GM23338 (cell line): ENCODE measurements around the gene BEND6. TPM values are rescaled to one million over a fixed set of nuclear protein-coding genes. Genes with fewer than 3 reads are reported as not detected.

Source experiments
- ATAC-seq: fragments of 200-7000 bp; cut with Tn5 transposase; 3 replicates; pipeline ENCODE4 v1.9.1; 2020
- DNase-seq: peaks from one replicate; pipeline ENCODE4 v3.0.0-alpha.2; 2015; ENCODE audit warnings: low spot score
- H2AFZ ChIP-seq: fragments of 200-600 bp; sonication (generic); 2 replicates; pipeline ENCODE4 v1.8.0; 2016; ENCODE audit warnings: antibody characterized with exemption, mild to moderate bottlenecking, moderate library complexity
- H3F3A ChIP-seq: fragments of 200-600 bp; sonication (generic); replicated peaks from 2 replicates; pipeline ENCODE4 v1.8.0; 2017; ENCODE audit warnings: antibody characterized with exemption, mixed run types, low read depth
- H3K27ac ChIP-seq: fragments of 200-600 bp; sonication (generic); 2 replicates; pipeline ENCODE4 v1.6.1; 2016; ENCODE audit warnings: low read depth
- H3K27me3 ChIP-seq: fragments of 200-600 bp; sonication (generic); 2 replicates; pipeline ENCODE4 v1.8.0; 2016; ENCODE audit warnings: mild to moderate bottlenecking, mixed run types, moderate library complexity; ENCODE audit not compliant: insufficient read depth
- H3K36me3 ChIP-seq: fragments of 200-600 bp; sonication (generic); 2 replicates; pipeline ENCODE4 v1.8.0; 2016; ENCODE audit warnings: mild to moderate bottlenecking; ENCODE audit not compliant: insufficient read depth
- H3K4me1 ChIP-seq: fragments of 200-600 bp; sonication (generic); 2 replicates; pipeline ENCODE4 v1.8.0; 2016; ENCODE audit warnings: mild to moderate bottlenecking, moderate library complexity; ENCODE audit not compliant: insufficient read depth
- H3K4me2 ChIP-seq: fragments of 200-600 bp; sonication (generic); 2 replicates; pipeline ENCODE4 v1.7.1; 2017; ENCODE audit warnings: mixed run types
- H3K4me3 ChIP-seq: fragments of 200-600 bp; sonication (generic); 2 replicates; pipeline ENCODE4 v1.6.1; 2016; ENCODE audit warnings: mixed run types
- H3K79me2 ChIP-seq: fragments of 200-600 bp; sonication (generic); replicated peaks from 2 replicates; pipeline ENCODE4 v1.8.0; 2017; ENCODE audit warnings: mild to moderate bottlenecking; ENCODE audit not compliant: insufficient read depth
- H3K9me2 ChIP-seq: fragments of 200-600 bp; sonication (generic); 2 replicates; pipeline ENCODE4 v1.8.0; 2017; ENCODE audit not compliant: insufficient read depth
- H4K20me1 ChIP-seq: fragments of 200-600 bp; sonication (generic); replicated peaks from 2 replicates; pipeline ENCODE4 v1.8.0; 2017; ENCODE audit warnings: mild to moderate bottlenecking; ENCODE audit not compliant: insufficient read depth
- H3K27ac Mint-ChIP-seq: 2 replicates; pipeline ENCODE4 v1.8.0; 2020; ENCODE audit warnings: inconsistent platforms, mild to moderate bottlenecking, moderate library complexity, mixed read lengths
- H3K27me3 Mint-ChIP-seq: 3 replicates; pipeline ENCODE4 v1.8.0; 2022; ENCODE audit warnings: low read depth, mild to moderate bottlenecking, moderate library complexity, mixed read lengths, inconsistent platforms; ENCODE audit not compliant: insufficient read depth, poor library complexity
- H3K36me3 Mint-ChIP-seq: 3 replicates; pipeline ENCODE4 v1.8.0; 2021; ENCODE audit warnings: low read depth, mild to moderate bottlenecking, inconsistent platforms, moderate library complexity, mixed read lengths
- H3K4me1 Mint-ChIP-seq: 3 replicates; pipeline ENCODE4 v1.8.0; 2020; ENCODE audit warnings: mild to moderate bottlenecking, inconsistent platforms, mixed read lengths
- H3K4me3 Mint-ChIP-seq: 3 replicates; pipeline ENCODE4 v1.8.0; 2021; ENCODE audit warnings: moderate library complexity, mild to moderate bottlenecking, inconsistent platforms, mixed read lengths
- H3K9me3 Mint-ChIP-seq: 3 replicates; pipeline ENCODE4 v1.8.0; 2020; ENCODE audit warnings: moderate library complexity, mild to moderate bottlenecking, inconsistent platforms, mixed read lengths
- CREB1 ChIP-seq: fragments of 250-450 bp; sonication (Bioruptor Pico); IDR thresholded peaks from 2 replicates; pipeline ENCODE4 v1.5.0; 2020; ENCODE audit warnings: low read depth, mild to moderate bottlenecking, moderate library complexity
- EZH2 ChIP-seq: fragments of 200-600 bp; sonication (generic); IDR thresholded peaks from one replicate; pipeline ENCODE4 v1.8.0; 2017; ENCODE audit warnings: antibody characterized with exemption, mild to moderate bottlenecking, low read depth; ENCODE audit not compliant: unreplicated experiment
- EZH2phosphoT487 ChIP-seq: fragments of 200-600 bp; sonication (generic); IDR thresholded peaks from one replicate; pipeline ENCODE4 v1.8.1; 2018; ENCODE audit warnings: antibody characterized with exemption; ENCODE audit not compliant: unreplicated experiment
- JUNB ChIP-seq: IDR thresholded peaks from one replicate; pipeline ENCODE4 v1.6.1; 2016; ENCODE audit warnings: antibody characterized with exemption; ENCODE audit not compliant: unreplicated experiment
- ZNF114 ChIP-seq: fragments of 250-450 bp; sonication (Bioruptor Pico); IDR thresholded peaks from 2 replicates; pipeline ENCODE4 v1.5.0; 2020; ENCODE audit warnings: mild to moderate bottlenecking, moderate library complexity
- ZNF331 ChIP-seq: fragments of 250-450 bp; sonication (Bioruptor Pico); IDR thresholded peaks from 2 replicates; pipeline ENCODE4 v1.5.0; 2020; ENCODE audit warnings: low read depth, mild to moderate bottlenecking, moderate library complexity
- polyA plus RNA-seq: library from polyadenylated mRNA; unstranded; fragments of >200 nt; fragmentation: Nextera tagmentation; extraction: Ambion mirVana; gene quantifications from 2 replicates; pipeline ENCODE4 v1.2.1, GENCODE V29; 2016
- total RNA-seq: library from RNA; depleted of rRNA; stranded (reverse); fragments of >200 nt; shearing (Covaris generic); gene quantifications from 2 replicates; pipeline ENCODE4 v1.2.3, GENCODE V29; 2014
- TF ChIP-seq, protein P1 (sequence below), 2 experiments: fragments of 200-600 bp in 1 of 2; sonication (generic) in 1 of 2; conservative IDR thresholded peaks; 2 replicates each; pipeline versions ENCODE4 v1.5.1 to v1.6.1; 2016 to 2017; ENCODE audit warnings: antibody characterized with exemption in 2 of 2, low read depth in 2 of 2, mild to moderate bottlenecking in 2 of 2, moderate library complexity in 1 of 2
- TF ChIP-seq, protein P2 (sequence below): IDR thresholded peaks from one replicate; pipeline ENCODE4 v1.6.1; 2018; ENCODE audit warnings: antibody characterized with exemption; ENCODE audit not compliant: unreplicated experiment
- TF ChIP-seq, protein P3 (sequence below): fragments of 250-450 bp; sonication (Bioruptor Pico); IDR thresholded peaks from 2 replicates; pipeline ENCODE4 v1.5.0; 2020; ENCODE audit warnings: mild to moderate bottlenecking, moderate library complexity

Gene BEND6
- total and polyA plus RNA-seq, 2 experiments from 2014 or later, result 6.0 to 6.7 TPM

DNA sequence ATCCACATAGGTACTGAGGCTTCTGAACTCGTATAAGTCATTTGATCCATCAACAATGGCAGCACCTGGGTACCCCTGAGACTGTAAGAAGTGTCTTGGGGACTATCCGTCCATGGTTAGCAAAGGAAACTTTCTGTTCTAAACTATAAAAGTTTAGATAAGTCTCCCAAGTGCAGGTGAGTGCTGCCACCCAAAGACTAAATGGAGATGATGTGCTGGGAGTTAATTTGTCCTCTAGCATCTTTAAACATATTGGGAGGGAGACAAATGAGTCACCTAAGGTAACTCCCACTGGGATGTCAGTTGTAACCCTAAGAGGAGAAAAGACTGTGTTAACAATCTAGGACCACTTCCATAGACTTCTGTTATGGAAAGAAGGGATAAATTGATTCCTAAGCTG lies 6.2 kb downstream of the BEND6 start (continued):
- TF ChIP-seq, protein P1, sequence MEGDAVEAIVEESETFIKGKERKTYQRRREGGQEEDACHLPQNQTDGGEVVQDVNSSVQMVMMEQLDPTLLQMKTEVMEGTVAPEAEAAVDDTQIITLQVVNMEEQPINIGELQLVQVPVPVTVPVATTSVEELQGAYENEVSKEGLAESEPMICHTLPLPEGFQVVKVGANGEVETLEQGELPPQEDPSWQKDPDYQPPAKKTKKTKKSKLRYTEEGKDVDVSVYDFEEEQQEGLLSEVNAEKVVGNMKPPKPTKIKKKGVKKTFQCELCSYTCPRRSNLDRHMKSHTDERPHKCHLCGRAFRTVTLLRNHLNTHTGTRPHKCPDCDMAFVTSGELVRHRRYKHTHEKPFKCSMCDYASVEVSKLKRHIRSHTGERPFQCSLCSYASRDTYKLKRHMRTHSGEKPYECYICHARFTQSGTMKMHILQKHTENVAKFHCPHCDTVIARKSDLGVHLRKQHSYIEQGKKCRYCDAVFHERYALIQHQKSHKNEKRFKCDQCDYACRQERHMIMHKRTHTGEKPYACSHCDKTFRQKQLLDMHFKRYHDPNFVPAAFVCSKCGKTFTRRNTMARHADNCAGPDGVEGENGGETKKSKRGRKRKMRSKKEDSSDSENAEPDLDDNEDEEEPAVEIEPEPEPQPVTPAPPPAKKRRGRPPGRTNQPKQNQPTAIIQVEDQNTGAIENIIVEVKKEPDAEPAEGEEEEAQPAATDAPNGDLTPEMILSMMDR (conservative IDR thresholded peaks at IDR 0.05; ENCODE audit: low read depth in 2 of 2), result peak; percentile 19 to 46; a peak in 2 of 4 replicates

GRCh38 chr6:56962441-56962840 lies 7.5 kb downstream of the BEND6 start:
- H3F3A ChIP-seq, result no peaks in the 10 kb centered on the region
- Mint-ChIP-seq H3K27me3 (peaks cover 2% of the 10 kb centered on the region), H3K4me3 (no peak overlapping the region), H3K9me3 (no peaks in the 10 kb centered on the region), H3K27ac (no peak overlapping the region), H3K4me1 (peaks cover 10% of the 10 kb centered on the region), H3K36me3 (no peaks in the 10 kb centered on the region)
- H3K4me1 ChIP-seq, result peaks cover 6% of the 10 kb centered on the region
- no peaks in the 10 kb centered on the region for H3K27me3 ChIP-seq
- no peaks in the 10 kb centered on the region for H3K79me2 ChIP-seq
- ATAC-seq (no peak), DNase-seq (no peak)
- no peak overlapping the region for H3K4me3 ChIP-seq
- no peaks in the 10 kb centered on the region; the same call in 1 of the 2 replicates for H4K20me1 ChIP-seq
- no peaks in the 10 kb centered on the region for H3K9me2 ChIP-seq
- no peak overlapping the region for H3K27ac ChIP-seq
- TF ChIP-seq CREB1 (CRISPR knock-in tag) (no peak), ZNF331 (CRISPR knock-in tag) (no peak), ZNF114 (CRISPR knock-in tag) (no peak), EZH2 (no peak)
- TF ChIP-seq, protein P2, sequence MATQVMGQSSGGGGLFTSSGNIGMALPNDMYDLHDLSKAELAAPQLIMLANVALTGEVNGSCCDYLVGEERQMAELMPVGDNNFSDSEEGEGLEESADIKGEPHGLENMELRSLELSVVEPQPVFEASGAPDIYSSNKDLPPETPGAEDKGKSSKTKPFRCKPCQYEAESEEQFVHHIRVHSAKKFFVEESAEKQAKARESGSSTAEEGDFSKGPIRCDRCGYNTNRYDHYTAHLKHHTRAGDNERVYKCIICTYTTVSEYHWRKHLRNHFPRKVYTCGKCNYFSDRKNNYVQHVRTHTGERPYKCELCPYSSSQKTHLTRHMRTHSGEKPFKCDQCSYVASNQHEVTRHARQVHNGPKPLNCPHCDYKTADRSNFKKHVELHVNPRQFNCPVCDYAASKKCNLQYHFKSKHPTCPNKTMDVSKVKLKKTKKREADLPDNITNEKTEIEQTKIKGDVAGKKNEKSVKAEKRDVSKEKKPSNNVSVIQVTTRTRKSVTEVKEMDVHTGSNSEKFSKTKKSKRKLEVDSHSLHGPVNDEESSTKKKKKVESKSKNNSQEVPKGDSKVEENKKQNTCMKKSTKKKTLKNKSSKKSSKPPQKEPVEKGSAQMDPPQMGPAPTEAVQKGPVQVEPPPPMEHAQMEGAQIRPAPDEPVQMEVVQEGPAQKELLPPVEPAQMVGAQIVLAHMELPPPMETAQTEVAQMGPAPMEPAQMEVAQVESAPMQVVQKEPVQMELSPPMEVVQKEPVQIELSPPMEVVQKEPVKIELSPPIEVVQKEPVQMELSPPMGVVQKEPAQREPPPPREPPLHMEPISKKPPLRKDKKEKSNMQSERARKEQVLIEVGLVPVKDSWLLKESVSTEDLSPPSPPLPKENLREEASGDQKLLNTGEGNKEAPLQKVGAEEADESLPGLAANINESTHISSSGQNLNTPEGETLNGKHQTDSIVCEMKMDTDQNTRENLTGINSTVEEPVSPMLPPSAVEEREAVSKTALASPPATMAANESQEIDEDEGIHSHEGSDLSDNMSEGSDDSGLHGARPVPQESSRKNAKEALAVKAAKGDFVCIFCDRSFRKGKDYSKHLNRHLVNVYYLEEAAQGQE, result no peak
- H3K36me3 ChIP-seq, result no peaks in the 10 kb centered on the region
- H3K4me2 ChIP-seq, result no peak overlapping the region
- no peak overlapping the region for H2AFZ ChIP-seq

- H3K36me3 ChIP-seq, result no peaks in the 10 kb centered on the region
- no peaks in the 10 kb centered on the region for H3K27me3 ChIP-seq
- H3K9me3 Mint-ChIP-seq, result no peaks in the 10 kb centered on the region
- no peak overlapping the region for H3K27ac ChIP-seq
- peaks cover 6% of the 10 kb centered on the region for H3K4me1 ChIP-seq
- ATAC-seq (peak; percentile 55), DNase-seq (peak; percentile 21)
- H3K4me3 ChIP-seq, result no peak overlapping the region
- no peaks in the 10 kb centered on the region for H3F3A ChIP-seq
- H3K27me3 Mint-ChIP-seq, result peaks cover 2% of the 10 kb centered on the region
- no peaks in the 10 kb centered on the region; the same call in 1 of the 2 replicates for H4K20me1 ChIP-seq
- TF ChIP-seq JUNB, result no peak
- no peak for TF ChIP-seq EZH2phosphoT487
- TF ChIP-seq, protein P3, sequence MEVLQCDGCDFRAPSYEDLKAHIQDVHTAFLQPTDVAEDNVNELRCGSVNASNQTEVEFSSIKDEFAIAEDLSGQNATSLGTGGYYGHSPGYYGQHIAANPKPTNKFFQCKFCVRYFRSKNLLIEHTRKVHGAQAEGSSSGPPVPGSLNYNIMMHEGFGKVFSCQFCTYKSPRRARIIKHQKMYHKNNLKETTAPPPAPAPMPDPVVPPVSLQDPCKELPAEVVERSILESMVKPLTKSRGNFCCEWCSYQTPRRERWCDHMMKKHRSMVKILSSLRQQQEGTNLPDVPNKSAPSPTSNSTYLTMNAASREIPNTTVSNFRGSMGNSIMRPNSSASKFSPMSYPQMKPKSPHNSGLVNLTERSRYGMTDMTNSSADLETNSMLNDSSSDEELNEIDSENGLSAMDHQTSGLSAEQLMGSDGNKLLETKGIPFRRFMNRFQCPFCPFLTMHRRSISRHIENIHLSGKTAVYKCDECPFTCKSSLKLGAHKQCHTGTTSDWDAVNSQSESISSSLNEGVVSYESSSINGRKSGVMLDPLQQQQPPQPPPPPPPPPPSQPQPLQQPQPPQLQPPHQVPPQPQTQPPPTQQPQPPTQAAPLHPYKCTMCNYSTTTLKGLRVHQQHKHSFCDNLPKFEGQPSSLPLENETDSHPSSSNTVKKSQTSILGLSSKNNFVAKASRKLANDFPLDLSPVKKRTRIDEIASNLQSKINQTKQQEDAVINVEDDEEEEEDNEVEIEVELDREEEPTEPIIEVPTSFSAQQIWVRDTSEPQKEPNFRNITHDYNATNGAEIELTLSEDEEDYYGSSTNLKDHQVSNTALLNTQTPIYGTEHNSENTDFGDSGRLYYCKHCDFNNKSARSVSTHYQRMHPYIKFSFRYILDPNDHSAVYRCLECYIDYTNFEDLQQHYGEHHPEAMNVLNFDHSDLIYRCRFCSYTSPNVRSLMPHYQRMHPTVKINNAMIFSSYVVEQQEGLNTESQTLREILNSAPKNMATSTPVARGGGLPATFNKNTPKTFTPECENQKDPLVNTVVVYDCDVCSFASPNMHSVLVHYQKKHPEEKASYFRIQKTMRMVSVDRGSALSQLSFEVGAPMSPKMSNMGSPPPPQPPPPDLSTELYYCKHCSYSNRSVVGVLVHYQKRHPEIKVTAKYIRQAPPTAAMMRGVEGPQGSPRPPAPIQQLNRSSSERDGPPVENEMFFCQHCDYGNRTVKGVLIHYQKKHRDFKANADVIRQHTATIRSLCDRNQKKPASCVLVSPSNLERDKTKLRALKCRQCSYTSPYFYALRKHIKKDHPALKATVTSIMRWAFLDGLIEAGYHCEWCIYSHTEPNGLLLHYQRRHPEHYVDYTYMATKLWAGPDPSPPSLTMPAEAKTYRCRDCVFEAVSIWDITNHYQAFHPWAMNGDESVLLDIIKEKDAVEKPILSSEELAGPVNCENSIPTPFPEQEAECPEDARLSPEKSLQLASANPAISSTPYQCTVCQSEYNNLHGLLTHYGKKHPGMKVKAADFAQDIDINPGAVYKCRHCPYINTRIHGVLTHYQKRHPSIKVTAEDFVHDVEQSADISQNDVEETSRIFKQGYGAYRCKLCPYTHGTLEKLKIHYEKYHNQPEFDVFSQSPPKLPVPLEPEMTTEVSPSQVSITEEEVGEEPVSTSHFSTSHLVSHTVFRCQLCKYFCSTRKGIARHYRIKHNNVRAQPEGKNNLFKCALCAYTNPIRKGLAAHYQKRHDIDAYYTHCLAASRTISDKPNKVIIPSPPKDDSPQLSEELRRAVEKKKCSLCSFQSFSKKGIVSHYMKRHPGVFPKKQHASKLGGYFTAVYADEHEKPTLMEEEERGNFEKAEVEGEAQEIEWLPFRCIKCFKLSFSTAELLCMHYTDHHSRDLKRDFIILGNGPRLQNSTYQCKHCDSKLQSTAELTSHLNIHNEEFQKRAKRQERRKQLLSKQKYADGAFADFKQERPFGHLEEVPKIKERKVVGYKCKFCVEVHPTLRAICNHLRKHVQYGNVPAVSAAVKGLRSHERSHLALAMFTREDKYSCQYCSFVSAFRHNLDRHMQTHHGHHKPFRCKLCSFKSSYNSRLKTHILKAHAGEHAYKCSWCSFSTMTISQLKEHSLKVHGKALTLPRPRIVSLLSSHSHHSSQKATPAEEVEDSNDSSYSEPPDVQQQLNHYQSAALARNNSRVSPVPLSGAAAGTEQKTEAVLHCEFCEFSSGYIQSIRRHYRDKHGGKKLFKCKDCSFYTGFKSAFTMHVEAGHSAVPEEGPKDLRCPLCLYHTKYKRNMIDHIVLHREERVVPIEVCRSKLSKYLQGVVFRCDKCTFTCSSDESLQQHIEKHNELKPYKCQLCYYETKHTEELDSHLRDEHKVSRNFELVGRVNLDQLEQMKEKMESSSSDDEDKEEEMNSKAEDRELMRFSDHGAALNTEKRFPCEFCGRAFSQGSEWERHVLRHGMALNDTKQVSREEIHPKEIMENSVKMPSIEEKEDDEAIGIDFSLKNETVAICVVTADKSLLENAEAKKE (CRISPR knock-in tag), result 0 out of 2 replicates have a peak, but pooled peaks have one; percentile 33
- no peak overlapping the region; the same call in 1 of the 2 replicates for H3K27ac Mint-ChIP-seq
- H3K4me3 Mint-ChIP-seq, result no peak overlapping the region
- peak overlapping the region; percentile 42 for H3K4me2 ChIP-seq
- H3K36me3 Mint-ChIP-seq, result no peaks in the 10 kb centered on the region
- no peaks in the 10 kb centered on the region for H3K9me2 ChIP-seq
- no peaks in the 10 kb centered on the region for H3K79me2 ChIP-seq
- H3K4me1 Mint-ChIP-seq, result peaks cover 10% of the 10 kb centered on the region
- H2AFZ ChIP-seq, result no peak overlapping the region
These were observed 8.1 kb downstream of the BEND6 start for GRCh38 chr6:56963043-56963442.
